Kidney epithelial cell (primary cell): ENCODE data around the gene ZNF195. TPM values are rescaled to one million over a fixed set of nuclear protein-coding genes. Genes with fewer than 3 reads are reported as not detected.

Source experiments
- total RNA-seq: library from RNA; depleted of rRNA; stranded (reverse); fragments of >200 nt; gene quantifications from 2 replicates; pipeline ENCODE4 v1.2.3, GENCODE V29; 2015

ZNF195 gene
- total RNA-seq, 1 donor from 2014 or later: 72.5 TPM

Other genes starting within 250 kb of the ZNF195 start
- 9.2 and 10.2 TPM in 2 replicates for gene OSBPL5, start 213.8 kb downstream of the ZNF195 start, total RNA-seq
- gene MRGPRG, start 160.3 kb downstream of the ZNF195 start, total RNA-seq: not detected in 2 replicates
- 0.63 and 1.7 TPM in 2 replicates for gene MRGPRE, start 146.7 kb downstream of the ZNF195 start, total RNA-seq